CD4-positive, alpha-beta T cell (primary cell): ENCODE measurements around the gene DUS1L. TPM values are rescaled to one million over a fixed set of nuclear protein-coding genes. Genes with fewer than 3 reads are reported as not detected.

Experiments
- ATAC-seq: fragments of 200-7000 bp; cut with Tn5 transposase; one replicate; pipeline ENCODE4 v1.10.0; 2022; ENCODE audit warnings: mild to moderate bottlenecking; ENCODE audit not compliant: poor library complexity
- CTCF ChIA-PET: fragments of 350-600 bp; sonication (Branson Sonifier 250); formaldehyde crosslinking; loops from one replicate; lab custom pipeline; 2021; ENCODE audit warnings: antibody characterized with exemption, inconsistent platforms; lab: Charles Lee
- POLR2A ChIA-PET: fragments of 350-600 bp; sonication (Branson Sonifier 250); formaldehyde crosslinking; loops from one replicate; lab custom pipeline; 2021; ENCODE audit warnings: antibody characterized with exemption, inconsistent platforms; lab: Charles Lee
- DNase-seq, 14 experiments: peaks; one replicate each; pipeline ENCODE4 v3.0.0-alpha.2; 2013 to 2020; ENCODE audit warnings: mixed read lengths in 2 of 14
- H3K27ac ChIP-seq, 2 donors: one replicate each; pipeline versions ENCODE4 v1.5.1 to v1.7.0; 2013; ENCODE audit warnings: low read length in 2 of 2, low read depth in 1 of 2, mild to moderate bottlenecking in 1 of 2
- H3K27me3 ChIP-seq, 2 experiments: 1 replicate in 1 of 2; 2 replicates in 1 of 2; pipeline versions ENCODE4 v1.6.1 to v1.7.0; 2013; ENCODE audit warnings: low read length in 2 of 2, control low read depth in 1 of 2, mild to moderate bottlenecking in 1 of 2, moderate library complexity in 1 of 2; ENCODE audit not compliant: insufficient read depth in 2 of 2, control insufficient read depth in 1 of 2
- H3K36me3 ChIP-seq: one replicate; pipeline ENCODE4 v1.6.1; 2013; ENCODE audit warnings: low read length, control low read depth; ENCODE audit not compliant: insufficient read depth
- H3K4me1 ChIP-seq: one replicate; pipeline ENCODE4 v1.6.1; 2013; ENCODE audit warnings: low read length, control low read depth; ENCODE audit not compliant: insufficient read depth
- H3K4me3 ChIP-seq: one replicate; pipeline ENCODE4 v1.5.1; 2013; ENCODE audit warnings: mild to moderate bottlenecking, low read length, moderate library complexity
- H3K9me3 ChIP-seq, 2 experiments: 1 replicate in 1 of 2; 2 replicates in 1 of 2; pipeline versions ENCODE4 v1.6.1 to v1.7.0; 2013; ENCODE audit warnings: low read length in 2 of 2, mild to moderate bottlenecking in 2 of 2, control low read depth in 1 of 2, moderate library complexity in 1 of 2; ENCODE audit not compliant: control insufficient read depth in 1 of 2, insufficient read depth in 1 of 2
- H3K27ac Mint-ChIP-seq: one replicate; pipeline ENCODE4 v1.8.0; 2020; ENCODE audit warnings: mixed read lengths
- H3K27me3 Mint-ChIP-seq: one replicate; pipeline ENCODE4 v1.8.0; 2021; ENCODE audit warnings: mixed read lengths
- H3K36me3 Mint-ChIP-seq: one replicate; pipeline ENCODE4 v1.8.0; 2021; ENCODE audit warnings: low read depth, mixed read lengths
- H3K4me1 Mint-ChIP-seq: one replicate; pipeline ENCODE4 v1.8.0; 2021; ENCODE audit warnings: low read depth, mixed read lengths
- H3K4me3 Mint-ChIP-seq: one replicate; pipeline ENCODE4 v1.8.0; 2020; ENCODE audit warnings: mild to moderate bottlenecking, mixed read lengths
- H3K9me3 Mint-ChIP-seq: one replicate; pipeline ENCODE4 v1.8.0; 2020; ENCODE audit warnings: mixed read lengths
- CTCF ChIP-seq: fragments of 200-600 bp; IDR thresholded peaks from one replicate; pipeline ENCODE4 v1.8.0; 2022; ENCODE audit warnings: antibody characterized with exemption, mild to moderate bottlenecking
- intact Hi-C, 2 experiments: fragments of 100-400 bp; cut with DNase I in 1 of 2; cut with micrococcal nuclease in 1 of 2; formaldehyde crosslinking; loops; one replicate each; pipeline versions ENCODE4 v1.15.1 to v1.9.0; 2023 to 2025; cut with DNase I, micrococcal nuclease
- total RNA-seq, 174 experiments: library from RNA in 2 of 174; stranded (reverse) in 2 of 174; gene quantifications; one replicate each; pipeline ENCODE4 v1.2.3 and lab custom pipeline; 2021 to 2026

The DUS1L gene
- total RNA-seq, 2 experiments from 2014 or later: 160 to 163 TPM

GRCh38 chr17:82097184-82097918, 31.7 kb upstream of the DUS1L start:
- ChIA-PET CTCF (interaction anchor here (1.0 to 1.6 kb wide), 5 partner anchors 9 to 67 kb away, joined by 3 to 15 read pairs (median 4); partner anchors contain the start of gene DCXR), POLR2A (interaction anchor here (0.9 to 2.9 kb wide), 10 partner anchors 9 to 103 kb away, joined by 3 to 44 read pairs (median 6); partner anchors contain the start of genes DCXR and DUS1L)
- Histone ChIP-seq H3K36me3 (peaks cover 36% of the 10 kb centered on the region), H3K27ac (peak overlapping the region in 1 of 2 donors; percentile 46), H3K4me1 (peaks cover 28% of the 10 kb centered on the region), H3K27me3 (no peaks in the 10 kb centered on the region), H3K9me3 (no peaks in the 10 kb centered on the region), H3K4me3 (peak overlapping the region; percentile 51)
- DNase-seq (peak in 6 of 14 experiments; percentile 11 to 56 (median 36)), ATAC-seq (no peak)
- TF ChIP-seq CTCF: no peak
- H3K27ac Mint-ChIP-seq: no peak overlapping the region
- H3K9me3 Mint-ChIP-seq: no peaks in the 10 kb centered on the region
- peaks cover 14% of the 10 kb centered on the region for H3K36me3 Mint-ChIP-seq
- peak overlapping the region; percentile 83 for H3K4me3 Mint-ChIP-seq
- intact Hi-C loops: loop anchor here in 1 of 2 experiments (5.0 to 10.0 kb wide), 2 partner anchors 45 to 1993 kb away; partner anchors contain the start of genes GAA, GPS1 and RFNG
- peaks cover 3% of the 10 kb centered on the region for H3K4me1 Mint-ChIP-seq
- no peaks in the 10 kb centered on the region for H3K27me3 Mint-ChIP-seq

- H3K36me3 Mint-ChIP-seq: peaks cover 18% of the 10 kb centered on the region
- Histone ChIP-seq H3K27me3 (no peaks in the 10 kb centered on the region), H3K9me3 (no peaks in the 10 kb centered on the region), H3K27ac (peak overlapping the region in 1 of 2 donors; percentile 10), H3K4me1 (peaks cover 28% of the 10 kb centered on the region), H3K4me3 (peak overlapping the region; percentile 51), H3K36me3 (peaks cover 42% of the 10 kb centered on the region)
- ChIA-PET CTCF (no interaction called here), POLR2A (interaction anchor here (0.9 to 1.0 kb wide), 2 partner anchors 9 to 30 kb away, joined by 3 read pairs; no protein-coding TSS in a partner anchor)
- H3K27ac Mint-ChIP-seq: no peak overlapping the region
- no peaks in the 10 kb centered on the region for H3K9me3 Mint-ChIP-seq
- no peak for ATAC-seq
- no peak for TF ChIP-seq CTCF
- peak overlapping the region; percentile 83 for H3K4me3 Mint-ChIP-seq
- no peak for DNase-seq
- no peaks in the 10 kb centered on the region for H3K27me3 Mint-ChIP-seq
- peaks cover 3% of the 10 kb centered on the region for H3K4me1 Mint-ChIP-seq
- intact Hi-C loops: loop anchor here in 1 of 2 experiments (5.0 to 10.0 kb wide), 2 partner anchors 44 to 1992 kb away; partner anchors contain the start of genes GAA, GPS1 and RFNG
These were observed 31.1 kb upstream of the DUS1L start for GRCh38 chr17:82096709-82097183.

- H3K4me3 ChIP-seq: no peak overlapping the region
- H3K4me3 Mint-ChIP-seq: peak overlapping the region; percentile 83
- no peak for TF ChIP-seq CTCF
- no peaks in the 10 kb centered on the region for H3K9me3 Mint-ChIP-seq
- intact Hi-C loops: loop anchor here in 1 of 2 experiments (5.0 to 10.0 kb wide), 2 partner anchors 44 to 1991 kb away; partner anchors contain the start of genes GAA, GPS1 and RFNG
- H3K27ac ChIP-seq: no peak overlapping the region
- H3K27me3 ChIP-seq: no peaks in the 10 kb centered on the region
- H3K27ac Mint-ChIP-seq: peak overlapping the region; percentile 53
- H3K4me1 Mint-ChIP-seq: peaks cover 3% of the 10 kb centered on the region
- no peaks in the 10 kb centered on the region for H3K9me3 ChIP-seq
- ATAC-seq: no peak
- POLR2A ChIA-PET: interaction anchor here (0.6 to 0.9 kb wide), 2 partner anchors 10 to 92 kb away, joined by 3 read pairs; no protein-coding TSS in a partner anchor
- CTCF ChIA-PET: no interaction called here
- peaks cover 28% of the 10 kb centered on the region for H3K4me1 ChIP-seq
- peaks cover 21% of the 10 kb centered on the region for H3K36me3 Mint-ChIP-seq
- DNase-seq: peak in 1 of 14 experiments; percentile 38
- H3K36me3 ChIP-seq: peaks cover 49% of the 10 kb centered on the region
- no peaks in the 10 kb centered on the region for H3K27me3 Mint-ChIP-seq
These were observed 30.4 kb upstream of the DUS1L start for GRCh38 chr17:82095777-82096708.
